Fibroblast of lung (primary cell): ENCODE data around the gene SLIT3. TPM values are rescaled to one million over a fixed set of nuclear protein-coding genes. Genes with fewer than 3 reads are reported as not detected.

Source experiments
- DNase-seq, 2 donors: peaks; one replicate each; pipeline versions ENCODE4 v3.0.0 to v3.0.0-alpha.2; 2010; ENCODE audit warnings: low read depth in 2 of 2
- H2AFZ ChIP-seq: 2 replicates; pipeline ENCODE4 v1.5.1; 2012; ENCODE audit warnings: low read length, control low read depth, inconsistent platforms
- H3K27ac ChIP-seq: 2 replicates; pipeline ENCODE4 v1.5.1; 2011; ENCODE audit warnings: low read length, control low read depth; ENCODE audit not compliant: insufficient read depth
- H3K27me3 ChIP-seq: 2 replicates; pipeline ENCODE4 v1.5.1; 2011; ENCODE audit warnings: mild to moderate bottlenecking, low read length; ENCODE audit not compliant: control insufficient read depth, insufficient read depth
- H3K36me3 ChIP-seq: 2 replicates; pipeline ENCODE4 v1.5.1; 2011; ENCODE audit warnings: low read length; ENCODE audit not compliant: control insufficient read depth, insufficient read depth
- H3K4me1 ChIP-seq: 2 replicates; pipeline ENCODE4 v1.5.1; 2011; ENCODE audit warnings: low read length; ENCODE audit not compliant: control insufficient read depth, insufficient read depth; ENCODE audit errors: extremely low read depth
- H3K4me2 ChIP-seq: 2 replicates; pipeline ENCODE4 v1.5.1; 2011; ENCODE audit warnings: low read length, control low read depth; ENCODE audit not compliant: insufficient read depth; ENCODE audit errors: extremely low read depth
- H3K4me3 ChIP-seq, 4 experiments: fragments of 200-600 bp in 1 of 4; sonication (generic) in 1 of 4; replicated peaks in 1 of 4; 2 replicates each; pipeline ENCODE4 v1.5.1; 2011 to 2016; ENCODE audit warnings: low read length in 4 of 4, low read depth in 3 of 4, mild to moderate bottlenecking in 3 of 4, control low read depth in 2 of 4, inconsistent platforms in 1 of 4, mixed read lengths in 1 of 4; ENCODE audit not compliant: insufficient read depth in 1 of 4; ENCODE audit errors: control extremely low read depth in 1 of 4
- H3K79me2 ChIP-seq: 2 replicates; pipeline ENCODE4 v1.5.1; 2012; ENCODE audit warnings: mild to moderate bottlenecking, low read length, inconsistent platforms; ENCODE audit not compliant: control insufficient read depth, insufficient read depth
- H3K9ac ChIP-seq: 2 replicates; pipeline ENCODE4 v1.5.1; 2011; ENCODE audit warnings: mild to moderate bottlenecking, low read length, control low read depth; ENCODE audit not compliant: insufficient read depth
- H3K9me3 ChIP-seq: 2 replicates; pipeline ENCODE4 v1.5.1; 2012; ENCODE audit warnings: low read depth, low read length; ENCODE audit not compliant: control insufficient read depth, insufficient read depth
- H4K20me1 ChIP-seq: 2 replicates; pipeline ENCODE4 v1.5.1; 2011; ENCODE audit warnings: low read length; ENCODE audit not compliant: control insufficient read depth, insufficient read depth; ENCODE audit errors: extremely low read depth
- CTCF ChIP-seq, 2 donors: IDR thresholded peaks in 1 of 2; conservative IDR thresholded peaks in 1 of 2; 1 replicate in 1 of 2; 2 replicates in 1 of 2; pipeline ENCODE4 v1.5.1; 2011 to 2012; ENCODE audit warnings: low read length in 2 of 2, control low read depth in 1 of 2, inconsistent platforms in 1 of 2, low read depth in 1 of 2, mild to moderate bottlenecking in 1 of 2
- EZH2 ChIP-seq: IDR thresholded peaks from 2 replicates; pipeline ENCODE4 v1.5.1; 2012; ENCODE audit warnings: low read length, control low read depth, mild to moderate bottlenecking; ENCODE audit errors: missing control alignments
- polyA plus RNA-seq, 2 donors: library from polyadenylated mRNA; depleted of rRNA in 1 of 2; stranded (reverse) in 1 of 2; unstranded in 1 of 2; fragments of >200 nt; gene quantifications; 2 replicates each; pipeline ENCODE4 v1.2.1, GENCODE V29; 2011 to 2012; ENCODE audit warnings: missing spikeins in 1 of 2
- total RNA-seq: library from RNA; depleted of rRNA; stranded (reverse); fragments of >200 nt; gene quantifications from 2 replicates; pipeline ENCODE4 v1.2.1, GENCODE V29; 2014

SLIT3 gene
- total and polyA plus RNA-seq, 2 donors (not counting 1 experiment from before 2014, with no cell fraction given) = 1.6 to 4.6 TPM

GRCh38 chr5:169299663-169300467 is 1.1 kb downstream of the SLIT3 start:
- TF ChIP-seq CTCF (conservative IDR thresholded peaks at IDR 0.05 in 1 of 2, IDR thresholded peaks at IDR 0.05 in 1 of 2; ENCODE audit: low read depth in 1 of 2, low read length in 2 of 2) = no peak
- TF ChIP-seq EZH2 = peak; percentile 43
- peak overlapping the region in 1 of 4 experiments; percentile 59 for H3K4me3 ChIP-seq
- peak; percentile 25 to 37 for DNase-seq
- no peaks in the 10 kb centered on the region for H3K79me2 ChIP-seq
- H3K27me3 ChIP-seq = peaks cover 17% of the 10 kb centered on the region
- H3K9ac ChIP-seq = no peak overlapping the region
- H3K9me3 ChIP-seq = no peaks in the 10 kb centered on the region
- no peak overlapping the region for H3K27ac ChIP-seq
- H2AFZ ChIP-seq = no peak overlapping the region
- peaks cover 8% of the 10 kb centered on the region for H3K4me1 ChIP-seq
- no peaks in the 10 kb centered on the region for H4K20me1 ChIP-seq
- H3K4me2 ChIP-seq = peak overlapping the region; percentile 38
- H3K36me3 ChIP-seq = no peaks in the 10 kb centered on the region

GRCh38 chr5:169299191-169299662 is 1.7 kb downstream of the SLIT3 start:
- Histone ChIP-seq H3K27ac (no peak overlapping the region), H3K4me3 (peak overlapping the region in 1 of 4 experiments; percentile 59), H2AFZ (no peak overlapping the region), H3K79me2 (no peaks in the 10 kb centered on the region), H3K4me2 (no peak overlapping the region), H3K4me1 (peaks cover 8% of the 10 kb centered on the region), H3K9ac (no peak overlapping the region), H3K9me3 (no peaks in the 10 kb centered on the region), H3K27me3 (peaks cover 17% of the 10 kb centered on the region), H3K36me3 (no peaks in the 10 kb centered on the region), H4K20me1 (no peaks in the 10 kb centered on the region)
- no peak for TF ChIP-seq EZH2
- no peak for TF ChIP-seq CTCF (conservative IDR thresholded peaks at IDR 0.05 in 1 of 2, IDR thresholded peaks at IDR 0.05 in 1 of 2; ENCODE audit: low read depth in 1 of 2, low read length in 2 of 2)
- DNase-seq = peak; percentile 4 to 16

GRCh38 chr5:169298193-169298592 is 2.7 kb downstream of the SLIT3 start:
- H3K4me2 ChIP-seq = no peak overlapping the region
- TF ChIP-seq EZH2 (no peak), CTCF (conservative IDR thresholded peaks at IDR 0.05 in 1 of 2, IDR thresholded peaks at IDR 0.05 in 1 of 2; ENCODE audit: low read depth in 1 of 2, low read length in 2 of 2) (no peak)
- H3K9me3 ChIP-seq = no peaks in the 10 kb centered on the region
- H3K9ac ChIP-seq = no peak overlapping the region
- no peaks in the 10 kb centered on the region for H3K79me2 ChIP-seq
- H2AFZ ChIP-seq = no peak overlapping the region
- H3K36me3 ChIP-seq = no peaks in the 10 kb centered on the region
- no peak overlapping the region for H3K27ac ChIP-seq
- no peak overlapping the region for H3K4me3 ChIP-seq
- H3K4me1 ChIP-seq = peaks cover 8% of the 10 kb centered on the region
- peaks cover 17% of the 10 kb centered on the region for H3K27me3 ChIP-seq
- DNase-seq = no peak
- H4K20me1 ChIP-seq = no peaks in the 10 kb centered on the region
